ENCODE results near the gene ANAPC16. TPM values are rescaled to one million over a fixed set of nuclear protein-coding genes. Genes with fewer than 3 reads are reported as not detected.

ANAPC16 gene
- total and polyA plus RNA-seq, 11 donors = 124 to 242 (median 179) TPM

DNA sequence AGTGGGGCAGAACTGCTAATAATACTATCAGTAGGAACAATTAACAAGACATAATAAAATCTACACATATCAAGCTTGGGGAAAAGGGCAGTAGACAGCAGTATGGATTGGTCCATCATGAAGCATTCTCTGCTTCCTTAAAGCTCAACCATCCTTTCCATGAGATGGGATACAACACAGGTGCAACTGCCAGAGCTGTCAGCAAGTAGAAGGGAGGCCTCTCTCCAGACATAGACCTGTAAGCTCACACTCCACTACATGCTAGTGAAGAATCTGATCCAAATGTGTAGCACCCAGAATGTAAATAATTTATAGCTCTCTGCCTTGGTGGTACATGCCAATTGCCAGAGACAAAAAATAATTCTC lies 41.5 kb upstream of the ANAPC16 start:
- Histone ChIP-seq H3K4me3 (no peak overlapping the region), H3K9me3 (no peaks in the 10 kb centered on the region), H3K4me1 (peaks cover 0 to 47% (median 21%) of the 10 kb centered on the region in 12 donors), H3K27ac (peak overlapping the region in 9 of 12 donors; percentile 27 to 75 (median 67)), H3K27me3 (no peaks in the 10 kb centered on the region), H3K36me3 (peaks cover 0 to 18% (median 11%) of the 10 kb centered on the region in 9 donors)
- intact Hi-C loops (cut with DNase I) = loop anchor here in 1 of 10 donors (10.0 kb wide), 1 partner anchor 59 kb away; no protein-coding TSS in a partner anchor
- no peak for TF ChIP-seq POLR2A (IDR thresholded peaks at IDR 0.05)
- TF ChIP-seq, protein P1, sequence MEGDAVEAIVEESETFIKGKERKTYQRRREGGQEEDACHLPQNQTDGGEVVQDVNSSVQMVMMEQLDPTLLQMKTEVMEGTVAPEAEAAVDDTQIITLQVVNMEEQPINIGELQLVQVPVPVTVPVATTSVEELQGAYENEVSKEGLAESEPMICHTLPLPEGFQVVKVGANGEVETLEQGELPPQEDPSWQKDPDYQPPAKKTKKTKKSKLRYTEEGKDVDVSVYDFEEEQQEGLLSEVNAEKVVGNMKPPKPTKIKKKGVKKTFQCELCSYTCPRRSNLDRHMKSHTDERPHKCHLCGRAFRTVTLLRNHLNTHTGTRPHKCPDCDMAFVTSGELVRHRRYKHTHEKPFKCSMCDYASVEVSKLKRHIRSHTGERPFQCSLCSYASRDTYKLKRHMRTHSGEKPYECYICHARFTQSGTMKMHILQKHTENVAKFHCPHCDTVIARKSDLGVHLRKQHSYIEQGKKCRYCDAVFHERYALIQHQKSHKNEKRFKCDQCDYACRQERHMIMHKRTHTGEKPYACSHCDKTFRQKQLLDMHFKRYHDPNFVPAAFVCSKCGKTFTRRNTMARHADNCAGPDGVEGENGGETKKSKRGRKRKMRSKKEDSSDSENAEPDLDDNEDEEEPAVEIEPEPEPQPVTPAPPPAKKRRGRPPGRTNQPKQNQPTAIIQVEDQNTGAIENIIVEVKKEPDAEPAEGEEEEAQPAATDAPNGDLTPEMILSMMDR (IDR thresholded peaks at IDR 0.05) = no peak
- no peak for ATAC-seq
- no peak for DNase-seq

DNA sequence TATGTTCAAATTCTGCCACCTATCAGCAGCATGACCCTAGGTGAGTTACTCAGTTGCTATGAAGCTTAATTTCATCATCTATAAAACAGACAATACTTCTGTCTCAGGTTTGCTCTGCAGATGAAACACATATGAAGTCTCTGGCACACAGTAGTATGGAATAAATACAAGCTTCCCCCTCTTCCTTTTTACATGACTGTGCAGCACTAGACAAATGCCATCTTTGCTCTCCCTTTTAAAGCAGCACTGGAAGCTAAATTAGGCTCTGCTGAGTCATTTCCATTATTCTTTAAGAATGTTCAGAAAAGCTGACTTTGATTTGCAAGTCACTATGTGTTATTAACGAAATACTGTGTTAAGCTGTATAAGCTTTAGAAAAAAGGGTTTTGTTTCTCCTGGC lies 40.7 kb upstream of the ANAPC16 start:
- intact Hi-C loops (cut with DNase I) = loop anchor here in 1 of 10 donors (10.0 kb wide), 1 partner anchor 60 kb away; no protein-coding TSS in a partner anchor
- no peaks in the 10 kb centered on the region for H3K27me3 ChIP-seq
- TF ChIP-seq, protein P1 (IDR thresholded peaks at IDR 0.05) = no peak
- no peak for TF ChIP-seq POLR2A (IDR thresholded peaks at IDR 0.05)
- H3K27ac ChIP-seq = peak overlapping the region in 10 of 12 donors; percentile 2 to 75 (median 62)
- WGBS, 4 donors = 41 to 55% (median 48%) methylated on average over 1 of the region's 1 CpG
- H3K4me3 ChIP-seq = no peak overlapping the region
- peaks cover 0 to 44% (median 19%) of the 10 kb centered on the region in 12 donors for H3K4me1 ChIP-seq
- DNase-seq (no peak), ATAC-seq (peak in 1 of 4 donors; percentile 22)
- H3K36me3 ChIP-seq = peaks cover 0 to 21% (median 13%) of the 10 kb centered on the region in 9 donors
- H3K9me3 ChIP-seq = no peaks in the 10 kb centered on the region

DNA sequence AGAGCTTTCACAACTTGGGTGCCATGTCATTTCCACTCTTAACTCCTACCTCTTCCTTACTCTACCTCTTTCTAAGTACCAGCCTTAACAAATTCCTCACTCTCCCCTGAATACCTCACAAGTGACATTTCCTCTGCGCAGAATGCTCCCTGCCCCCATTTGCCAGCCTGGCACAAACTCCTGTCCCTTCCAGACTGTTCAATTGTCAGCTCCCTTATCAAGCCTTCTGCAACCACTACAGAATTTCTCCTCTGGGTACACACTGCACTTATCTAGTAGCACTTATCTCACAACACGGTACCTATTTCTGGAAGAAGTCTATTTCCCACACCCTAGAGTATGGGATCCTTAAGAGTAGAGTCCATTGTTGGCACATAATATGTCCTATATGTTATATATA lies 39.1 kb upstream of the ANAPC16 start:
- Histone ChIP-seq H3K4me3 (no peak overlapping the region), H3K9me3 (no peaks in the 10 kb centered on the region), H3K27ac (peak overlapping the region in 11 of 12 donors; percentile 5 to 75 (median 59)), H3K36me3 (peaks cover 0 to 35% (median 20%) of the 10 kb centered on the region in 9 donors), H3K27me3 (no peaks in the 10 kb centered on the region), H3K4me1 (peaks cover 0 to 37% (median 17%) of the 10 kb centered on the region in 12 donors)
- ATAC-seq (peak; percentile 93 to 94 (median 94)), DNase-seq (peak in 4 of 5 donors; percentile 28 to 75 (median 42))
- no peak for TF ChIP-seq POLR2A (IDR thresholded peaks at IDR 0.05)
- TF ChIP-seq, protein P1 (IDR thresholded peaks at IDR 0.05) = no peak
- intact Hi-C loops (cut with DNase I) = loop anchor here in 1 of 10 donors (10.0 kb wide), 1 partner anchor 62 kb away; no protein-coding TSS in a partner anchor
- 52 to 65% (median 62%) methylated on average over 2 of the region's 2 CpGs for whole genome bisulfite sequencing, 4 donors

DNA sequence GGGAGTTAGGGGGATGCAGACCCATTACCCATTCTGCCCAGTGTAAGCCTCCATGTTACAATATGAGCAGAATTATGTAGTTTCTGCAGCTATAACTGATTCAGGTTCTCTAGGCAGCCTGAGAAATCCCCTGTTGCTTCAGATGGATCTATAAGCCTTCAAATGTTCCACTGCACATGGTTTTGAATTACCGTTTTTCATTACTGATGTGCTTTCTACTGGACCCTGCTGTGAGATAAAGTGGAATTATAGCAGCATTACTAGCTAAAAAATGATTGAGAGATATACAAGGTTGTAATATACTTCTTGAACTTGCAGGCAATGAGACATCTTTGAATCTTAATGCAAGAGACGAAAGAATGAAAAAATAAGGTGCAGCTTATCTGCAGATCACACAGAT lies 38.4 kb upstream of the ANAPC16 start:
- Histone ChIP-seq H3K4me3 (no peak overlapping the region), H3K4me1 (peaks cover 0 to 37% (median 17%) of the 10 kb centered on the region in 12 donors), H3K27ac (peak overlapping the region in 8 of 12 donors; percentile 5 to 75 (median 52)), H3K27me3 (no peaks in the 10 kb centered on the region), H3K9me3 (no peaks in the 10 kb centered on the region), H3K36me3 (peaks cover 0 to 42% (median 20%) of the 10 kb centered on the region in 9 donors)
- DNase-seq (no peak), ATAC-seq (no peak)
- WGBS, 4 donors = 87 to 99% (median 88%) methylated on average over 2 of the region's 2 CpGs
- no peak for TF ChIP-seq POLR2A (IDR thresholded peaks at IDR 0.05)
- TF ChIP-seq, protein P1 (IDR thresholded peaks at IDR 0.05) = no peak
- intact Hi-C loops (cut with DNase I) = loop anchor here in 1 of 10 donors (10.0 kb wide), 1 partner anchor 63 kb away; no protein-coding TSS in a partner anchor
